Upper lobe of left lung (tissue), 4 donors: ENCODE measurements around the gene DMD.

ENCODE experiments used
- POLR2A ChIP-seq, 4 donors: fragments of 450-650 bp; IDR thresholded peaks; one replicate each; pipeline ENCODE4 v1.5.1; 2016 to 2017; ENCODE audit warnings: antibody characterized with exemption in 4 of 4, mild to moderate bottlenecking in 2 of 4
- POLR2AphosphoS5 ChIP-seq, 2 donors: sonication (generic); formaldehyde crosslinking; IDR thresholded peaks; one replicate each; pipeline ENCODE4 v1.5.1; 2017; ENCODE audit warnings: antibody characterized with exemption in 2 of 2

DNA sequence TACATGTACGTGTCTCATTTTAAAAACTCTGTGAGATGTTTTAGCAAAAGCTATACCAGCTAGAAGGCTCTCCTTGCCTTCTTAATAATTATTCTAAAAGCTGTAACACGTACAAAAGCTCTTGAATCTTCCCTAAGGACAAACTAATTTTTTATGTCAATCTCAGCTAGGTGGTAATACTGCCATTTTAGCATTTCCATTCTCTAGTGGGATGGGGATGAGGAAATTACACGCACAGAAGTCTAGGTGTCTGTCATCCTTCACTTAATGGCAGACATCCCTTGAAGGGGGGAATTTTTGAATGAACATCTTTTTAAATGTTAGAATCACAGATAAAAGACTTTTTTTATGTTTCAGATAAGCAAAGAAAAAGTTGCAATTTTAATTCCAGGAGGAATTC, 569.1 kb downstream of the DMD start:
- no peak for TF ChIP-seq POLR2AphosphoS5 (IDR thresholded peaks at IDR 0.05)
- no peak for TF ChIP-seq POLR2A (IDR thresholded peaks at IDR 0.05)
